BJ (cell line): ENCODE results near the gene VPS13A. TPM values are rescaled to one million over a fixed set of nuclear protein-coding genes. Genes with fewer than 3 reads are reported as not detected.

Source experiments
- CTCF ChIA-PET: fragments of 350-600 bp; formaldehyde crosslinking; extraction: SDS; loops from one replicate; lab custom pipeline; 2021; ENCODE audit warnings: antibody characterized with exemption, inconsistent platforms; lab: Yijun Ruan, JAX
- POLR2A ChIA-PET: fragments of 300-600 bp; sonication (Branson Sonifier 250); formaldehyde crosslinking; extraction: SDS; loops from one replicate; lab custom pipeline; 2021; ENCODE audit warnings: antibody characterized with exemption; lab: Charles Lee
- DNase-seq: peaks from one replicate; pipeline ENCODE4 v3.0.0-alpha.2; 2011; ENCODE audit warnings: low read depth
- H3K27me3 ChIP-seq: 2 replicates; pipeline ENCODE4 v1.6.0; 2011; ENCODE audit warnings: low read length; ENCODE audit not compliant: control insufficient read depth, insufficient read depth
- H3K36me3 ChIP-seq: 2 replicates; pipeline ENCODE4 v1.5.1; 2011; ENCODE audit warnings: low read length; ENCODE audit not compliant: control insufficient read depth, insufficient read depth
- H3K4me3 ChIP-seq: 2 replicates; pipeline ENCODE4 v1.5.1; 2011; ENCODE audit warnings: low read depth, mild to moderate bottlenecking, control low read depth, low read length
- polyA plus RNA-seq: library from polyadenylated mRNA; depleted of rRNA; stranded (reverse); fragments of >200 nt; gene quantifications from 2 replicates; pipeline ENCODE4 v1.2.3, GENCODE V29; 2011
- TF ChIP-seq, protein P1 (sequence below): IDR thresholded peaks from 2 replicates; pipeline ENCODE4 v1.5.1; 2011; ENCODE audit warnings: low read depth, mild to moderate bottlenecking, control low read depth, inconsistent platforms, low read length, moderate library complexity; ENCODE audit not compliant: insufficient read depth

VPS13A gene
- polyA plus RNA-seq, 1 experiment: 7.5 TPM

DNA sequence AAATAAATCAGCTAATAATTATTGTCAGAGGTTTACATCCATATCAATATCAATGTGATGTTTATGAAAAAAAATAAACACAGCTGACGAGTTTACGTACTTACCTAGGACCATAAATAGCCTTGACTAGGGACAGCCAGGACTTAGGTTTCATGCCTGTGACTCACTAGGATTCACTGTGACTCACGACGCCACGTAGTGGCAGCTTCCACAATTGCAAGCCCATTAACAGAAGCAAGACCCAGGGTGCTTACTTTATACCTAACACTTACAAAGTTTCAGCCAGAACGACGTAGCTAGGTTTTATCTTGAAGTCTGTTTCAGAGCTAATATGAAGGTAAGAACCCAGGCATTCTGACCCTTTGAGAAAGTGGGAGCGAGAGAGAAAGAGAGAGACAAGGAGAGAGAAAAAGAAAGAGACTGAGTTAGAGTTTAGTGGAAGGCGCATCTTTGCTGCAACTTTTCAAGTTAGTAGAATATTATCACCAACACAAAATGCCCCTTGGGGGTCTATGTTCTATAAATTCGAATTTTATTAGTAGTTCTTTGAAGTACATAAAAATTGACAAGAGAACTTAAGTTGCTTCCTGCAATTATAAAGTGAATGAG, 279.6 kb downstream of the VPS13A start:
- TF ChIP-seq, protein P1, sequence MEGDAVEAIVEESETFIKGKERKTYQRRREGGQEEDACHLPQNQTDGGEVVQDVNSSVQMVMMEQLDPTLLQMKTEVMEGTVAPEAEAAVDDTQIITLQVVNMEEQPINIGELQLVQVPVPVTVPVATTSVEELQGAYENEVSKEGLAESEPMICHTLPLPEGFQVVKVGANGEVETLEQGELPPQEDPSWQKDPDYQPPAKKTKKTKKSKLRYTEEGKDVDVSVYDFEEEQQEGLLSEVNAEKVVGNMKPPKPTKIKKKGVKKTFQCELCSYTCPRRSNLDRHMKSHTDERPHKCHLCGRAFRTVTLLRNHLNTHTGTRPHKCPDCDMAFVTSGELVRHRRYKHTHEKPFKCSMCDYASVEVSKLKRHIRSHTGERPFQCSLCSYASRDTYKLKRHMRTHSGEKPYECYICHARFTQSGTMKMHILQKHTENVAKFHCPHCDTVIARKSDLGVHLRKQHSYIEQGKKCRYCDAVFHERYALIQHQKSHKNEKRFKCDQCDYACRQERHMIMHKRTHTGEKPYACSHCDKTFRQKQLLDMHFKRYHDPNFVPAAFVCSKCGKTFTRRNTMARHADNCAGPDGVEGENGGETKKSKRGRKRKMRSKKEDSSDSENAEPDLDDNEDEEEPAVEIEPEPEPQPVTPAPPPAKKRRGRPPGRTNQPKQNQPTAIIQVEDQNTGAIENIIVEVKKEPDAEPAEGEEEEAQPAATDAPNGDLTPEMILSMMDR: peak; percentile 92
- ChIA-PET CTCF (interaction anchor here (0.7 to 9.3 kb wide), 42 partner anchors 8 to 662 kb away, joined by 3 to 91 read pairs (median 4); partner anchors contain the start of gene VPS13A), POLR2A (no interaction called here)
- Histone ChIP-seq H3K4me3 (no peak overlapping the region), H3K27me3 (peaks cover 1% of the 10 kb centered on the region; the same call in 1 of the 2 replicates), H3K36me3 (no peaks in the 10 kb centered on the region)
- peak; percentile 65 for DNase-seq

DNA sequence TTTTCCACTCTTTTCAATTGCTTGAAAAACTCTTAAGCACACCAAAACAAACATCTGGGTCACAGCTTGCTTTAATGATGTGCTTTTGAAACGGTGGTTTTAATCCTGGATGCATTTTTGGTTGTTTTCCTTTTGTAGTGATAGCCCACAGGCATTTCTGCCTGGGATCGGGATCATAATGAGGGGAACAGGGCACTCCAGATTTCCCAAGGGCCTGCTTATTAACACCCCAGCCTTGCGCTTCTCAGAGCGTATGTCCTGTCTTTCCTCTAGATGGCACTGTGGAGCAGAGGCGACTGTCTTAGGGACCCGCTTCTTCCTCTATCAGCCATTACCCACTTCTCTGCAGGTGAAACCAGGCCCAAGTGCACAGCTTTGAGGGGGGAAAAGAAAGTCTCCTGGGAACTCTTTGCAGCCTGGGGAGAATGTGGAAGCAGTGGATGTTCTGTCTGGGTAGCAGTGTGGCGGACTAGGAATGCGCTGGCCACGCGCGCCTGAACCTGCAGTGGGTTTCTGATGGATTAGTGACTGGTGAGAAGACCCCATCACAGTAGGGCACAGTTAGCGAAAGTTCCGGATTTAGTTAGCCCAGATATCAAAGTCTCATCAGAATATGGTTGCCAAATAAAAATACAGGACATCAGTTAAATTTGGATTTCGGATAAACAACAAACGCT, 280.7 kb downstream of the VPS13A start:
- no peaks in the 10 kb centered on the region for H3K36me3 ChIP-seq
- TF ChIP-seq, protein P1: peak; percentile 95
- ChIA-PET POLR2A (no interaction called here), CTCF (interaction anchor here (0.7 to 9.3 kb wide), 40 partner anchors 11 to 666 kb away, joined by 3 to 91 read pairs (median 4); partner anchors contain the start of gene VPS13A)
- peak; percentile 73 for DNase-seq
- H3K27me3 ChIP-seq: peaks cover 2% of the 10 kb centered on the region; the same call in 1 of the 2 replicates
- H3K4me3 ChIP-seq: no peak overlapping the region

DNA sequence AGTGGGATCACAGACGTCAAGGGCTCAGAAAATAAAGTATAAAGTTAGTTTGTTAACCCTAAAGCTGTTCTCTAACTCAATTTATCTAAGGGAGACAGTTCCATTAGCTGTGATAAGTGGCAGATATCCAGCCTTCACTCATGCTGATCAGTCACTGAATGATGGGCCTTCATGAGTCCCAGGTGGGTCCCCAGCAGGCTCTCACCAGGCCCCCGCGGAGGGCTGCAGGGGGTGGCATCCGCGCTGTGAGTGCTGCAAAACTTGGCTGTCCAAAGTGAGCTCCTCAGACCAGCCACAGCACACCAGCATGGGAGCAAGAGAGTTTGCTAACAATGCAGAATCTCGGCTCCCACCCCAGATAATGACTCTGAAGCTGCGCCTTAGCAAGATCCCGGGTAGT, 283.6 kb downstream of the VPS13A start:
- CTCF ChIA-PET: interaction anchor here (0.5 to 9.3 kb wide), 5 partner anchors 15 to 332 kb away, joined by 3 to 91 read pairs (median 3); no protein-coding TSS in a partner anchor
- DNase-seq: no peak
- TF ChIP-seq, protein P1: no peak
- no peaks in the 10 kb centered on the region for H3K36me3 ChIP-seq
- H3K27me3 ChIP-seq: peaks cover 2% of the 10 kb centered on the region; the same call in 1 of the 2 replicates
- POLR2A ChIA-PET: no interaction called here
- H3K4me3 ChIP-seq: no peak overlapping the region

DNA sequence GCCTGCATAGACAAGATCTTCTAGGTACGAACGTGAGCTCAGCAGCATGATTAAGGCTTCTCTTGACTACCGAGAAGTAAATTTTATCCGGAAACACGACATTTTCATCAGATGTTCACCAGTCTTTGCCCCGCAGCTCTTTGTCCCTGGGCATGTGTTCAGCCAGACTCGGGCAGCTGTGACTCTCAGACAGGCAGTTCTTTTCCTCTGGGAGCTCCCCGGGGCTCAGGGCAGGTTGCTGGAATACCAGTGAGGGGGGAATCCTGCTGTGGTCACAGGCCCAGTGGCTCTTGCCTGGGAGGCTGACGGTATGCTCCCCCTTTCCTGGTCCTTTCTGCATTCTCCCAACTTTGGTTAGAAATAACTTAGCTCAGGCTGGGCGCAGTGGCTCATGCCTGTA, 284.7 kb downstream of the VPS13A start:
- TF ChIP-seq, protein P1: no peak
- Histone ChIP-seq H3K36me3 (no peaks in the 10 kb centered on the region), H3K27me3 (peaks cover 2% of the 10 kb centered on the region; the same call in 1 of the 2 replicates), H3K4me3 (no peak overlapping the region)
- ChIA-PET CTCF (interaction anchor here (0.9 kb wide), 1 partner anchor 28 kb away, joined by 3 read pairs; no protein-coding TSS in a partner anchor), POLR2A (no interaction called here)
- no peak for DNase-seq

DNA sequence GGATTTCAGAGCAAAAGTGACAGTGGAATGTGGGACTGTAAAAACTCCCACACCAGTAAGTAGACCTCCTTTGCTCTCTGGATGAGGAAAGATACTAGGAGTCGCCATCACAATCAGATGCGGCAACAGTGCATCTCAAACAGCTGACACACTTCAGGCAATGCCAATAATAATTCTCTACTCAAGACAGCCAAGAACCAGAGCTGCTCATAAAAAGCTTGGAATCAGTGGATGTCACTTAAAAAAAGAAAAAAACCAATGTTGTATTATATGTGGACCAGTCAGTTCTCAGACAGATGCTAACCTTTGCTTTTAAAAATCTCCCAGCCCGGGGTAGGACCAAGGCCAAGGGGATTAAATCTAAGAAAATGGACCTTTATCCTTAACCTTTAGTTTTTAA, 285.8 kb downstream of the VPS13A start:
- POLR2A ChIA-PET: no interaction called here

More for the DNA sequence above, 285.8 kb downstream of the VPS13A start:
- Histone ChIP-seq H3K4me3 (no peak overlapping the region), H3K27me3 (peaks cover 2% of the 10 kb centered on the region; the same call in 1 of the 2 replicates), H3K36me3 (no peaks in the 10 kb centered on the region)
- CTCF ChIA-PET: interaction anchor here (1.3 kb wide), 1 partner anchor 23 kb away, joined by 5 read pairs; no protein-coding TSS in a partner anchor
- DNase-seq: no peak
- TF ChIP-seq, protein P1: no peak
